Fibroblast of pulmonary artery (primary cell): ENCODE results near the gene TSPAN19.

ENCODE experiments used
- DNase-seq: peaks from one replicate; pipeline ENCODE4 v3.0.0-alpha.2; 2010; ENCODE audit warnings: low read depth
- H3K4me3 ChIP-seq: replicated peaks from 2 replicates; pipeline ENCODE4 v1.5.1; 2011; ENCODE audit warnings: low read depth, mild to moderate bottlenecking, control low read depth, low read length, moderate library complexity
- TF ChIP-seq, protein P1 (sequence below): IDR thresholded peaks from 2 replicates; pipeline ENCODE4 v1.5.1; 2011; ENCODE audit warnings: mild to moderate bottlenecking, control low read depth, low read length, inconsistent platforms; ENCODE audit errors: missing control alignments

TSPAN19 gene

DNA sequence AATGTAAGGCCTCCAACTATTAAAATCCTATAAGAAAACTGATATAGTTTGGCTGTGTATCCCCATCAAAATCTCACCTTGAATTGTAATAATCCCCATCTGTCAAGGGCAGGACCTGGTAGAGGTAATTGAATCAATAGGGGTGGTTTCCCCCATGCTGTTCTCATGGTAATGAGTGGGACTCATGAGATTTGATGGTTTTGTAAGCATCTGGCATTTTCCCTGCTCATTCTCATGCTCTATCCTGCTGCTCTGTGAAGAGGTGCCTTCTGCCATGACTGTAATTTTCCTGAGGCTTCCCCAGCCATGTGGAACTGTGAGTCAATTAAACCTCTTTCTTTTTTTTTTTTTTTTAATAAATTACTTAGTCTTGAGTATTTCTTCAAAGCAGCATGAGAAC is 31.9 kb downstream of the TSPAN19 start:
- no peak for DNase-seq
- H3K4me3 ChIP-seq = no peak overlapping the region
- TF ChIP-seq, protein P1, sequence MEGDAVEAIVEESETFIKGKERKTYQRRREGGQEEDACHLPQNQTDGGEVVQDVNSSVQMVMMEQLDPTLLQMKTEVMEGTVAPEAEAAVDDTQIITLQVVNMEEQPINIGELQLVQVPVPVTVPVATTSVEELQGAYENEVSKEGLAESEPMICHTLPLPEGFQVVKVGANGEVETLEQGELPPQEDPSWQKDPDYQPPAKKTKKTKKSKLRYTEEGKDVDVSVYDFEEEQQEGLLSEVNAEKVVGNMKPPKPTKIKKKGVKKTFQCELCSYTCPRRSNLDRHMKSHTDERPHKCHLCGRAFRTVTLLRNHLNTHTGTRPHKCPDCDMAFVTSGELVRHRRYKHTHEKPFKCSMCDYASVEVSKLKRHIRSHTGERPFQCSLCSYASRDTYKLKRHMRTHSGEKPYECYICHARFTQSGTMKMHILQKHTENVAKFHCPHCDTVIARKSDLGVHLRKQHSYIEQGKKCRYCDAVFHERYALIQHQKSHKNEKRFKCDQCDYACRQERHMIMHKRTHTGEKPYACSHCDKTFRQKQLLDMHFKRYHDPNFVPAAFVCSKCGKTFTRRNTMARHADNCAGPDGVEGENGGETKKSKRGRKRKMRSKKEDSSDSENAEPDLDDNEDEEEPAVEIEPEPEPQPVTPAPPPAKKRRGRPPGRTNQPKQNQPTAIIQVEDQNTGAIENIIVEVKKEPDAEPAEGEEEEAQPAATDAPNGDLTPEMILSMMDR = no peak

GRCh38 chr12:85002778-85003296 is 33.2 kb downstream of the TSPAN19 start:
- no peak overlapping the region for H3K4me3 ChIP-seq
- TF ChIP-seq, protein P1 = no peak
- no peak for DNase-seq

- DNase-seq = no peak
- TF ChIP-seq, protein P1 = no peak
- H3K4me3 ChIP-seq = no peak overlapping the region
These were observed 35.3 kb downstream of the TSPAN19 start for GRCh38 chr12:85000729-85001128.

DNA sequence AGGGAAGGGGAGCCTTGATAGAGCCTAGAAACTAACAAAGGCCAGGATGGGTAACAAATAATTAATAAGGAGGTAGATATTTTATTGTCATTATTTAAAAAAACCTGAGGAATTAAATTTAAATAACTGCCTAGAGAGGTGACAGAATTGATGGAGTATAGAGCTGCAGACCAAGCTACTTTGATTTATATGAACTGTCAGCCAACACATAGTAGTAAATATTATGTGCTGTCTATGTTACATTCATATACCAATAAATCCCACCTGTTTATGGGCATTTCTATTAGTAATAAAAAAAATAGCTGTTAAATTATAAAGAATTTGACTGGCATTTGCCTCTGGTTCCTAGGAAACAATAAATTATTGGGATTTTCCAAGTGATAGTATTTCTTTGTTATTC is 37.7 kb downstream of the TSPAN19 start:
- no peak for DNase-seq
- H3K4me3 ChIP-seq = no peak overlapping the region
- TF ChIP-seq, protein P1 = no peak

DNA sequence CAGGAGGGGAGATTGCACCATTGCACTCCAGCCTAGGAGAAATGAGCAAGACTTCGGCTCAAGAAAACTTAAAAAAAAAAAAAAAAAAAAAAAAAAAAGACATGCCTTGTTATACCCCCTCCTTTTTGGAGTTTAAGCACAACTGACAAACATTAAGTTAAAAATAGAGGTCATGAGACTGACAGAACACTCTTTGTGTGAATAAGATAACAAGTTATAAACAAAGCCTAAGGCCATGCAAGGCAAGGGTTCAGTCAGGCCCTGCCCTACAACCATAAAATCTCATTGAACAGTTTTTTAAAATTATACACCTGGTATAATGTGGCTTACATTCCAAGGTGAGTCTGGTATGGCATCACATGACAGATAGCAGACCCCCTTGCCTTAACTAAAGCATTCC is 39.3 kb downstream of the TSPAN19 start:
- no peak overlapping the region for H3K4me3 ChIP-seq
- TF ChIP-seq, protein P1 = no peak
- DNase-seq = no peak

DNA sequence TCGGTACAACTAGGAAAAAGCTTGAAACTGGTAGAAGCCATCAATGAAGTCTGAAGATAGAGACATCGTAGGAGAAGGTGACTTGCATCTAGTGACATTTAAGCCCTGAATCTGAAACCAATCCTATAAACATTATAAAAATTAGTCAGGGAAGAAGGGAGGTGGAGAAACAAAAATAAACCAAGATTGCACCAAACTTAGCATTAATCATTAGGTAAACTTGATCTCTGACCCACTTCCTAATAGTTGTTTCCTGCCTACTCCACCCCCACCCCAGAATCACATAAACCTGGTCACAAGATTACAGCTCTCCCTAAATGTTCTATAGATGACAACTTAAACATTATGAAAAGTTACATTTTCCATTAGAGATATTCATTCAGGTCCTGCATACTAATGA is 40.4 kb downstream of the TSPAN19 start:
- no peak overlapping the region for H3K4me3 ChIP-seq
- DNase-seq = no peak
- TF ChIP-seq, protein P1 = no peak

GRCh38 chr12:84994426-84994825 is 41.7 kb downstream of the TSPAN19 start:
- DNase-seq = no peak
- no peak overlapping the region for H3K4me3 ChIP-seq
- TF ChIP-seq, protein P1 = no peak
